HuH-7.5 (cell line): ENCODE results near the gene MSI2.

Experiments used
- DNase-seq: peaks from one replicate; pipeline ENCODE4 v3.0.0; 2011; ENCODE audit warnings: low spot score

The MSI2 gene

DNA sequence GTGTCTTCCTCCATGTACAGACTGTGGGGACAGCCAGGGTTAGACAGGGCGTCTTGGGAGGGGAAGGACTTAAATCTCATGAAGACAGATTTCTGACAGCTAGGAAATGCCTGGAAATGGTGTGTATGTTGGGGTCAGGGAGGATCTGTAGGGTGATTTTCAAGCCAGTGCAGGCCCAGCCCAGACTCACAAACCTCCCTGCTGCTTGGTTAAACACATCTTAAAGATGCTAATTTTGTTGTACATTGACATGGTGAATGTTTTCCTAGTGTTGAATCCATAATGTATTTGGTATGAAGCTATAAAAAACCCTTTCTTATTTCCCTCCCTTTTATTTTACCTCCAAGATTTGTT lies 250.4 kb downstream of the MSI2 start:
- DNase-seq: no peak

DNA sequence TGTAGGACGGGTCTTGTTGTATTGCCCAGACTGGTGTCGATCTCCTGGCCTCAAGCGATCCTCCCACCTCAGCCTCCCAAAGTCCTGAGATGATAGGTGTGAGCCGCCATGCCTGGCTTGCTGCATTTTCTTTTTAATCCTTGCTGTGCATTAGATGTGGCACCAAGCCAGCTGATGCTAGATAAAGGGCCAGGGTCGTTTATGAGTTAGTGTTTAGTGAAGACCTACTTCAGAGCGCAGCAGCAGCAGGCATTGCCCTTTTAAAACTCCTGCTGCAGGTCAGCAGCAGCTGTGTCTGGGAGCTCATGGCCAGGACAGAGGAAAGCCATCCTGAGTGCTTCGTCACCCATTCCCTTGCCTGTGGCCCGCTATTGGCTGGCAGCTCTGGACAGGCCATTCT lies 251.5 kb downstream of the MSI2 start:
- no peak for DNase-seq

DNA sequence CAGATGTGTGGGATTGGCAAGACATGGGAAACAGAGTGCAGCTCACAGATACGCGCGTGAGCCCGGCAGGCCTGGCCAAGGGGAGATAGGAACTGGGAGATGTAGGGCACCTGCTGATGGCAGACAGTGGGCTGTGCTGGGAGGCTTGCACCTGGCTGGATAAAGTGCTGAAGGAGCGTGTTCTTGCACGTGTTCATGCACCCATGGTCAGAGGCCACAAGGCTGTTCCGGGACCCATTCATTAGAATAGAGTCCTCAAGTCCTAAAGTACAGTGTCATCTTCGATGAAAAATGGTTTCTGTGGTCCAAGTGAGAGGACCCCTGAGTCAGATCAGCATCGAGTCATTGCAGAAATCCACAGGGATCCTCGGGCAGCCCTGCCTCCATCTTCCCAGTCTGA lies 252.3 kb downstream of the MSI2 start:
- no peak for DNase-seq

DNA sequence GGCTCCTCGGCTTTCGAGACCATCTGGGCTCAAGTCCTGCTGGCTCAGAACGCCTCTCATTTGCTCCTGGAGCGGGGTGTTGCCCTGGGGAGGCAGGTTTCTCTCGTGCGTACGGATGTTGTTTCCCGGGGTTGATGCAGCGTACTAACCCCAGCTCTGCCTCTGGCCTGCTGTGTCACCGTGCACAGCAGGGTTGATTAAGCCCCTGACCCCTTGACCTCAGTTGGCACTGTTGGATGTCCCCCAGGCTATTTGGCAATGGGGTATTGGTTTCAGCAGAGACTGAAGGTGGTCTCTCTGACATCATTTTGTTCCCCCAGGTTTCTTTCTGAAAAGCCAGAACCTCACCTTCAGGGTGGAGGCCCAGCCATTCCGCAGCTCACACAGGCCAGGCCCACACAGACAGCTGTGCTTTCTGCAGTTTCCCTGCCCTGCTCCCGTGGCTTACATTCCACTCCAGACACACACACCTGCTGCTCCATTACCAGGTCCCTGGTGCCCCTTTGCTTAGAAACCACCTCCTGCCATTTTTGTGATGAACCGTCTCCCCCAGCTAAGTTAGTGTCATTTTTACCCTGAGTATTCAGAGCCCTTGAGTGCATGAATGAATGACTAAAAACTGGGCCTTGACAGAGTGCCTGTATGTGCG lies 255.3 kb downstream of the MSI2 start:
- DNase-seq: no peak

DNA sequence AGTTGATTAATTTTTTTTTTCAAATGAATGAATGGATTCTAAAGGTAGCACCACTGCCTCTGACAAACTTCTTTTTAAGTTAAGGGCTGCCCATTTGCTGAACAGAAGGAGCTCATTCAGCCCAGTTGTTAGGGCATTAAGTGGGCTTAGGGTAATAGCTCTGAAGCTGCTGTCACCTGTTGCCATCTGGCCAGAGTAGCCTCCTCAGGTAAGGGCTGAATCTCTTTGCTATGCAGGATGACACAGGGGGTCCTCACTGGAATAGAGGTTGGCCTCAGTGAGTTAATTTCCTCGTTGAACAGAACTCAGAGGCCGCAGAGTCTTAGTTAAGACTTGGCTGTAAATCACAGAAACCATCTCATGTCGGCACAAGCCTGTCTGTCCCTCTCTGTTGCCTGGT lies 255.9 kb downstream of the MSI2 start:
- no peak for DNase-seq

DNA sequence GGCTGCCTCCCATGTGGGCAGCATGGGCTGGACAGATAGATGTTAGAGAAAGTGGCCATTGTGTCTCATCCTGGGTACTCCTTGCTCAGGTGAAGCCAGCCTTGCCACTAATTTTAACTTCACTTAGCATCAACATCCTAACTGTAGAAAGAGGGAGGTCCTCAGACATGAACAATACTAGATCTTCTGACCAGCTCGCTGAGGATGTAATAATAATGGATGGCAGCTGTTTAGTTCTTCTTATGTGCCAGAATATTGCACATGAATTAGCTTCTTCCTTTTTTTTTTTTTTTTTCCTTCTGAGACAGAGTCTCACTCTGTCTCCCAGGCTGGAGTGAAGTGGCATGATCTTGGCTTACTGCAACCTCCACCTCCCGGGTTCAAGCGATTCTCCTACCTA lies 256.4 kb downstream of the MSI2 start:
- no peak for DNase-seq

DNA sequence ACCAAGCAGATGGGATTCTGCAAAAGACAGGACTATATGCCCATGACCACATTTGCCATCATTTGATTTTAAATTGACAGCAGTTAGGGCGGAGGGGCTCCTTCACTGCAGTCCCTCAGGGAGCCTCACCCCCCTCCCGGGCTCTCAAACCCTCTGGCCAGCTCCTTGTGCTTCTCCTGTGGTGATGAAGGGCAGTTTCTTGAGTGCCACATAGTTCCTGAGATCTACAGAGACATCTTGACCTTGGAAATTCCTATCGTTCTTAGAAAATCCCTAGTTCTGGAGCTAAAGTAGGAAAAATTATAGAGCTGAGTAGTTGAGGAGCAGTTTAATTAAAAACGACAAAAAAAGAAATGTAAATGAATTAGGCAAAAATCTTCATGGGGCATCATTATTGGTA lies 257.2 kb downstream of the MSI2 start:
- no peak for DNase-seq

DNA sequence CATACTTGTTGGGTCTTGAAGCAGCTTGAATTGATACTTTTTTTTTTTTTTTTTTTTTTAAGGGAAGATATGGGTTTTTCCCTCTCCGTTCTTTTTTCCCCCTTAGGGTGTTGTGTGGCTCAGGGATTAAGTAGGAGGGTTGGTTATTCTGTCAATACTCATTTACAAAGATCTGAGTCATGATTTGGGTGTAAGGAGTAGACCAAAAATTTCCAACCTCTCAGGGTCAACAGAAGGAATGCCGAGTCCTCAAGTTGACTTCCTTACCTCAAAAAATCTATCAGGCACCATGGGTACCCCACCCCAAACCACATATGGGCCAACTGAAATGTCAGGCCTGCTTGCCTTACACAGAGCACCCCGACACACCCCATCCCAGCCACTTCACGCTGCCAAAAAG lies 258.3 kb downstream of the MSI2 start:
- no peak for DNase-seq

DNA sequence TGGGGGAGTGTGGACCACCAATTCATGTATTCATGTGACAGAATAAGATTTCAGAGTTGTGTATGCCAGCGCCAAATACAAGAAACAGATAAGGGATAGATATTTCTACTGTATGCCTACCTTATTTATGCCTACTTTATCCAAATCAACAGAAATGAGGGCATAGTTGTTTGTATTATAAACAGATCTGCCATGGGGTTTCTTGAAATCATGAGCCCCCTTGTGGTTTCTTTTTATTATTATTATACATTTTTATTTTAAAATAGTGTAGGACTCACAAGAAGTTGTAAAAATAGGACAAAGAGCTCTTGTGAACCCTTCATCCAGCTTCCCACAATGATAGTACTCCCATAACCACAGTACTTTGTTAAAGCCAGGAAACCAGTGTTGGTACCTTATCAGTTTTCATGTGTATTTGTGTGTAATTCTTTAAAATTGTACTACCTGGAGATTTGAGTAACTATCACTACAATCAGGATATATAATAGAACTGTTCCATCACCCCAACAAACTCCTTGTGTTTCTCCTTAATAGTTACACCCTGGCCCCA lies 259.4 kb downstream of the MSI2 start:
- no peak for DNase-seq

DNA sequence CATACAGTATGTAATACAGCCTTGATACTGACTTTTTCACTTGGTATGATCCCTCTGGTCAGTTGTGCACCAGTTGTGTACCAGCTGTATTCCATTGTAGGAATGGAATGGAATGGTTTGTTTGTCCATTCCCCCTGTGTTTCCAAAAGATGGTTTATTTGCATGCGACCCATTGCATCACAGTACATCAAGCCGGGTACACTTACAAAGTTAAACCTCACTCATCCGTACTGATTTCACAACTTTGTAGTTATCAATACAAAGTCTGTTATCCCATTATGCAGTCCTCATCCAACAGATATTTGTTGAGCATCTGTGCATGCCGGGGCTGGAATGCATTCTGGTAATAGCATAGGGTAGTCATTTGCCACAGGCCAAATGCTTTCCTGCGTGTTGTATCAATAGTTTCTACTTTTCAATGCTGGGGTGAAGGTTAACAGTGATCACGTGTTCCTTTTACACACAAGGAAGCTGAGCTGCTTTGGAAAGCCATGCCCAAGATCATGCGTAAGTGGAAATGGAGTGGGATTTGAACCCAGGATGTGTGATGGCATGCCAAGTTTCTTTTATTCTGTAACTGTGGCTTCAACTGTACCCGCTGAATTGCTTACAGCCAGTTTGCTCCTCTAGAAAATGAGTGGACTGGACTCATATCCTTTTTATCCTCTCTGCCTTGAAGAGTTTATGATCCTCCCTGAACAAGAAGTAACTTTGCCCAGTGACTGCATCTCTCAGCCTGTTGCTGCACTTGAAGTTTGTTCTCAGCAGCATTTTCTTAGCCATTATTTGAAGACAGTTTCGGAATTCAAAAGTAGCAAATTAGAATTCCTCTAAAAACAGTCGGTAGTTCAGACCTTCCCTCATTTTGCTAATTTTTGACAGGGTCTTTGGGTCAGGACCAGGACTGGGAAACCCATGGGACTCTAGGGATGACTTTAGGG lies 260.2 kb downstream of the MSI2 start:
- DNase-seq: peak; percentile 45

DNA sequence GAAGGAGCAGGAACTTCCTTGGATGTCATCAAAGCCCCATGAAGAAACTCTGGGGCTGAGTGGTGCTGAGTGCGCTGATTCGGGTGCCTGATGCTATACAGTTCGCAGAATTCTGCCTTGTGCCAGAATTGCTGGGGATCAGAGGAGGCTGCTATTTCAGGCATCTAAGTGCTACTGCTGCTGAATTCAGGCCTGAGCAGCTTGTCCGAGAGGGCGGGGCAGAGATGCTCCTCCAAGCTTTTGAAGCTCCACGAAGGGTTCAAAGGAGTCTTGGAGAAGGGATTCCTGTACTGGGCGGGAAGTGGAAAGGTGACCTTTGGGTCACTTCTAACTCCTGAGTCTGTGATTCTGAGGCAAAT lies 260.9 kb downstream of the MSI2 start:
- DNase-seq: no peak

DNA sequence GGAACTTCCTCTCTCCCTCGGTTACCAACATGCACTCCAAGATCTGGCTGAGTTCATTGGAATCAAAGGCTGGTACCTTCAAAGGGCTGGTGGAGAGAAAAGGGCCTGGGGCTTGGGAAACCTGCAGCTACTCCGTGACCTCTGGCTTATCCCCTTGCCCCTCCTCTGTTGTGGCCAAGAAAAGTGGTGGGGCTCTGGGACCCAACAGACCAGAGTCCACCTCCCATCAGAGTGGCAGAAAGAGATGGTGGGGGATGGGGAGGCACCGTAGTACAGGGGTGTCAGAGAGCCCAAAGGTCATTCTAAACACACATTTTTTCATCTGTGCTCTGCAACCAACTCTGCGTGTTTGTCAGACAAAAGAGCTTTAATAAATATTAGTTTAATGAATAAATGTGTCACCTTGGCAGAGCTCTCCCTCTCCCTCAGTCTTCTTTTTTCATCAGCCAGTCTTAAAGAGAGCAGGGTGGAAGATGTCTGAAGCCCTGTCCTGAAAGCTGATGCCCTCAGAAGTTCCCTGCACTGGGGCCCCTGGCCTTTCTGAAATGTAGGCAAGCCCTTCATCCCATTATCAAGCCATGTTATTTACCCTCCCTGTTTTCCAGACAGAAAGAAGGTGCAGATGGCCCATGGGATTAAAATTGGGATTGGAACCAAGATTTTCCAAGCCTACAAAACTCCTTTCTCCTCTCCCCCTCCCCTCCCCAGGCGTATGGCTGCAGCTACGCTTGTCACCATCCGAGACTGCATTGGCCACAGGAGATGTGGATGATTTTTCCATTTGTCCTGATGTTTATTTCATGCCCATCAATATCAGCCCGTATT lies 261.5 kb downstream of the MSI2 start:
- peak; percentile 29 for DNase-seq

DNA sequence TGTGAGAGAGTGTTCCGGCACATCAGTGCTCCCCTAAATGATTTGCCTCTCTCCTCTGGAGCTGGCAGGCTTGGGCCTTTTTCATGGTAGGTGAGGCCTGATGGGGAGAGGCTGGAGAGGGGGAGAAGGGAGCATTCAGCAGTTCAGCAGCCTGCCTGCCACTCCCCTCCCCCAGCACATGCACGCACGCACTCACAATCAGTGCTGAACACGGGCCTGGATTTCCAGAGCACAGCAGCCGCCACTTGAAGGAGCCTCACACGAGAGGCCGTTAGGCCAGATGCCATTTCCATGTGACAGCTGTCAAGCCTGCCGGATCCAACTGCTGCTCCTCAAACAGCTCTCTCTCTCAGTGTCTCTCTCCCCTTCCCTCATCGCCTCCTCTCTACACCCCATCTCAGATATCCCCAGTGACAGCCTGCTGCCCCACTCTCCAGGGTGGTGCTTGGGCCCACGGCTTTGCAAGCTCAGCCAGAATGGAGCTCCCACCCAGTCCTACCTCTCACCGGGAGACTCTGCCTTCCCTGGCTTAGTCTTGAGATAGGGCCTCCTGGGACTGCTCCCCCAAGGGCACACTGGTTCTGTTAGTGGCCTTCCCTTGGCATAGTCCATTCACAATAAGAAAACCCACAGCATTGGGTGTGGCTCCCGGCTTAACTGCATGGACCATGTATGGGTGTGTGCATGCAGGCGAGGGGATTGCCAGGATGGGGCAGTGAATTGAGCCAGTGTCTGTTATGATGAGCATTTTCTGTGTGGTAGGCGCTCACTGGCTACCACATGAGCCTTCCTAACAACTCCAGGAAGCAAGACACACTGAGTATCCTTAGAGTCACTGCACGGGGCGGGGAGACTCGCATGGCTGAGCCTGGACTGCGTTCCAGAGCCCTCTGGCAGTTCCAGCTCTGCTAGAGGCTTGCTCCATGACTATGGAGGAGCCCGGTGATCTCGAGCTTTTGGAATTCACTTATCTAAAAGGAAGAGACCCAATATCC lies 262.6 kb downstream of the MSI2 start:
- no peak for DNase-seq

DNA sequence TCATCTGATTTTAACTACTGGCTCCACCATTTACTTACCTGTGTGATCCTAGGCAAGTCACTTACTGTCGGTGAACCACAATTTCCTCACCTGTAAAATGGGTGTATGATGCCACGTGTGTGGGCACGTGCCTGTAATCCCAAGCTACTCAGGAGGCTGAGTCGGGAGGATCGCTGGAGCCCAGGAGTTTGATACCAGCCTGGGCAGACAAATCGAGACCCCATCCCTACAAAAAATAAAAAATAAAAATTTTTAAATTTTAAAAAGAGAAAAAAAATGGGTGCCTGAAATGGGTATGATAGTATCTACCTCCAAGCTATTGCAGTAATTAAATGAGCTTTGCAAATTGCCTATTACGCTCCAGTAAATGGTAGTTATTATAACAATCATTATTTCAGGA lies 263.5 kb downstream of the MSI2 start:
- no peak for DNase-seq

DNA sequence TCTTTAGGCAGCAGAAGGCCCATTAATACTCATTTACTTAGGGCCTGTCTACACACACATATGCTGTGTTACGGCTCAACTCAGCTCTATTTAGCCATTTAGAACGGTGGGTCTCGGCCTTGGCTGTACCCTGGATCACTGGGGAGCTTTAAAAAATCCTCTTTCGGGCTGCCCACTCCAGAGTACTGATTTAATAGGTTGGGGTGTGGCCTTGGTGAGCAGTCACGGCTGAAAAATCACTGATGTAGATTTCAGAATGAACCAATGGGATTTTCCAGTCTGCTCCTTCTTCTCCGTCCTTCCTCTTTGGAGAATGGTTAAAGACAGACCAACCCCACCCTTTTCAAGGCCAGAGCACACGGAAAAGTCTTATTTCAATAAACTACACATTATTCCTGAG lies 265.3 kb downstream of the MSI2 start:
- no peak for DNase-seq

DNA sequence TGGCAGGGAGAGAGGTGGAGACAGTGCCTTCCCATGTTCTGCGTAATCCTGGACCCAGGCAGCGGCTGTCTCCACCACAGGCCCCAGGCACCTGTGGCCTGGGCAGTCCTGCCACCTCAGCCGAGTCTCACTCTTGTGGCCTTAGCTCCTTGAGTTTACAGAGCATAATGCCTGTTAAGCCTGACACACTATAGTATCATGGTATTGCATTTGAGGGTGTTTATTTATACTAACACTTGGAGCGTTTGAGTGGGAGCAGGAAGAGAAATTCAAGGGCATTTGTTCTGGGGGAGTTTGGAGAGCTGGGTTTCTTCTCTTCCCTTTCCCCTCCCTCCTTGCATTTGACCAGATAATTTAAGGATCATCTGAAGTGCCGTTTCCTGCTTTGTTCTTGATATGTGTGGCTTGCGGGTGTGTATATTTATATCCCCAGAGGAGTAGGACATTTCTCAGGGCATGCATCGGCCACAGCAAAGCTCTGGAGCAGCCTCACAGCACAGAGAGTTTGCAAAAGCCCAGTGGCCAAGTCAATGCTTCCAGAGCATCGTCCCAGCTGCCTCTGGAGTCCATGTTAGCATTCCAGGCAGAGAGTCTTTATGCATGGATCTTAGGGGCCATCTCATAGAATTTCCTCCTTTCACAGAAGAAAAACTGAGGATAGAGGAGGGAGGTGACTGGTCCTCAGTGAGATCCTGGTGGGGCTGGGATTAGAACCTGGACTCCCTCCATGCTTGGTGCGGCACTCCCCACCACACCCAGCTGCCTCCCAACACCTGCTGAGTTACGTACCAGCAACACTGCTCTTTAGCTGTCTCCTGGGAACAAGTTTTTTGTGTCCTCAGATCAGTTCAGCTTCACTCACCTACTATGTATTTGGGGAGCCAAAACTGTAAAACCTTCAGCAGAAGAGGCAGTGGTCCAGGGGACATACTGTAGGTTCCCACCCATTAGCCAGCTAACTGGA lies 266.0 kb downstream of the MSI2 start:
- DNase-seq: no peak

DNA sequence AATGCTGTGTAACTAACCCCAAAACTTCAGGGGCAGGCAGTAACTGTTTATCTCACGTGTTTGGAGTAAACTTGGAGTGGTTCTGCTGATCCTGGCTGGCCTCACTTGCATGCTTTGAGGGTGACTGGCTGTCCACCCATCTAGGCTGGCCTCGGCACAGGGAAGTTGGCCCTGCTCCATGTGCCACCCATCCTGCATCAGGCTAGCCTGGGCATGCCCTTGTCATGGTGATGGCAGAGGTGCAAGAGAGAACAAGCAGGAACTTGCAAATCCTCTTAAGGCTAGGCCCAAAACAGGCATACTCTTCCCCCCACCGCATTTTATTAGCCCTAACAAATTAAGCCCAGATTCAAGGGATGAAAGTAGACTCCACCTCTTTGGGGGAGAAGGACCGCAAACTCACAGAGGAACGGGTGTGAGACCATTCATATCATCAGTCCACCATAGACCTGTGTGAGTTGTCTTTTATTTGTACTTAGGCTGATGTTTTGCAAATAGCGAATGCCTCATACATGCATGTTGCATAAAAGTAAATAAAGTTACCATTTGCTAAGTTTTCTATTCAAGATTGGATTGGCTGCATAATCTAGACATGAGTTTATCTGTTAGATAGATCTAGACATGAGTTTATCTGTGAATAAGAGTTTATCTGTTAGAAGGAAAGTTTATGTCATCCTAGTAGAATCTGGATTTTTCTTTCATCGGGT lies 267.8 kb downstream of the MSI2 start:
- no peak for DNase-seq

DNA sequence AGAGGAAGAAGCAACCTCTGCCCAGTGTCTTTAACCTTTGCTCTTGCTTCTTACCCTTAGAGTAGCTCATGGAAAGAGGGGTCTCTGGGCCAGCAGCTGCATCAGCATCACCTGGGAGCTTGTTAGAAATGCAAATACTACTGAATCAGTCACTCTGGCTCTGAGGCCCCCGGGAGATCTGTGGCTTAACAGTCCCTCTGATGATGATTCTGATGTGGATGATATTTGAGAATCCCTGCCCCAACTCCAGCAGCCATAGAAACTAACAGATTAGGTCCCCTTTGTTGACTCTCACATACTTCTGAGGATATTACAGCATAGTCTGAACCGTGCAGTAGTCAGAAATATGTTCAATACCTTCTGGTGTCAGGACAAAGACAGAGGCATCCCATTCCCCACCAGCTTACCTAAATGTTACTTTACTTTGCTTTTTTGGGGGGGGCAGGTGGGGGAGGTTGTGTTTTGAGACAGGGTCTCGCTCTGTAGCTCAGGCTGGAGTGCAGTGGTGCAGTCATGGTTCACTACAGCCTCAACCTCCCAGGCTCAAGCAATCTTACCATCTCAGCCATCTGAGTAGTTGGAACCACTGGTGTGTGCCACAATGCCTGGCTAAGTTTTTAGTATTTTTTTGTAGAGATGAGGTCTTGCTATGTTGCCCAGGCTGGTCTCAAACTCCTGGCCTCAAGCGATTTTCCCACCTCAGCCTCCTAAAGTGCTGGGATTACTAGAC lies 268.7 kb downstream of the MSI2 start:
- DNase-seq: no peak
